Stimulated activated CD4-positive, alpha-beta T cell treated with anti-CD3 and anti-CD28 coated beads, Interleukin-4, amount 100 ng/mL, for 48 hours (primary cell): ENCODE measurements around the gene PCCA.
"Not testable (repeated sequence)": the region's sequence is repeated elsewhere in the genome, so short reads cannot be mapped to it uniquely, and the experiment has no call there.

Experiments
- DNase-seq, 2 donors: peaks; one replicate each; pipeline ENCODE4 v3.0.0-alpha.2; 2020; ENCODE audit warnings: low read depth in 2 of 2

The PCCA gene

GRCh38 chr13:100088644-100089464, at the start of gene PCCA:
PCCA (plus strand) TSS chr13:100089093; CDS start chr13:100089121, 28 bp downstream.
- peak; percentile 71 to 82 for DNase-seq

DNA sequence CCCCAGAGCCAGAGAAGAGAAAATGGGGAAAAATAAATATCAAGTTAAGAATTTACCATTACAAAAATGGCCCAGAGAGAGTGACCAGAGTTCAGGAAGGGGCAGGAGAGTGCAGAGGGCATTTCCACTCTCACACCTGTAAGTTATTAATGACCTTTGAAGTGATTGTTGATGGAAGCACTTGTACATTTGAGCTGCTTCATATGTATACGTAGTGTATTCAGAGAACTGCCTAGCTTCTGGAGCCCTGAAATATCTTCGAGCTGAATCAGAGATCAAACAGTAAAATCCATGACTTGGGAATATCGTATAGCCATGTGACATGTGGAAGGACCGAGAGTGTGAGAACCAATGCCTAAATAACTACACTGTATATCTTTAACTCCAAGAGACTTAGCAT, 49.2 kb upstream of the PCCA start:
- DNase-seq, result no peak

DNA sequence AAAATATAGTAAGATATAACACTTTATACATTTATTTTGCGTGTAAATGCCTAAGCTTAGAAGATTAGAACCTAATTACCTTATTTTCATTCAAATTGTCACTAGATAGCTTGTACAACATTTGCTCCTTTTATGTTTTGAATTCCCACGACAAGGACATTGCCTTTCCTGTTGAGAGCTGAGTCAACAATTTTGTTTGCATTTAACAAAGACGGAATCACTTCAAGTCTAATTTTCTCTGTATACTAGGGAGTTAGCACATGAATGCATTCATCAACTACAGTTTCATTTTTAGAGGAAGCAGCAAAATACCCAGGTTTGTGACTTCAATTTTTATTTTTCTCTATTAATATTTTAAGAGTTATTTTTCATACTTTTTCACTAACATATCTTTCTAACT, 48.7 kb upstream of the PCCA start:
- no peak for DNase-seq

DNA sequence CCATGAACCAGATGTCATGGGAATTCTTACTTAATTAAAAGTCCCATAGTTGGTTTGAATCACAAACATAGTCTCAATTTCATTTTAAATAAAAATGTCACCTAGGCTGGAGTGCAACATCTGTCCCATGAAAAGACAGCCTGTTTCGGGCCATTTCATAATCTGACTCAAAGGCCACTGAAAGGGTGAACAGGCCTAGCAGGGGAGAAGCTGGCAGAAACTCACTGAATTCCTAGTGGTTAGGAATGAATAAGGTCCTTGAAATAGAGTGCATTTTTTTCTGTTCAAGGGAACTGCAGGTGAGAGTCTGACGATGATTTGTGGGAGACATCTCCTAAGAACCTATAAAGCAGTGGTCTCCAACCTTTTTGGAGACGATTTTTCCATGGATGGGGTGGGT, 44.0 kb upstream of the PCCA start:
- DNase-seq, result no peak

- no peak for DNase-seq
Measured at GRCh38 chr13:100045355-100045754, 43.5 kb upstream of the PCCA start.

DNA sequence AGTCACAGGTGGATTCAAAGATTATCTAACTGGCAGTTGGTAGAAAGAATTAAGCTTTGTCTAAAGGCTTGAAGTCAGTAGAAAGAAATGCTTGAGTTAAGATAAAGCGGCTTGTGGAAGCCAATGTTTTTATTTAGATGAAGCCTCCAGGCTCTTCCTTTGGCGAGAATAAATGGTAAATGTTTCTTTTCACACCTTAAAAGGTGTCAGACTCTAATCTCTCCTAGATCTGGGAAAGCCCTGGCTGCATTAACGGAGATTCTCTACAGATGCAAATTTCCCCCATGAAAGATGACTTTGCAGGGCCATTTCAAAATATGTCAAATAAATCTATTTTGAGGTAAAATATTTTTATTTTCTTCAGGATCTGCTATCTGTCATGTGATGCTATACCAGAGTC, 37.8 kb upstream of the PCCA start:
- DNase-seq, result no peak

DNA sequence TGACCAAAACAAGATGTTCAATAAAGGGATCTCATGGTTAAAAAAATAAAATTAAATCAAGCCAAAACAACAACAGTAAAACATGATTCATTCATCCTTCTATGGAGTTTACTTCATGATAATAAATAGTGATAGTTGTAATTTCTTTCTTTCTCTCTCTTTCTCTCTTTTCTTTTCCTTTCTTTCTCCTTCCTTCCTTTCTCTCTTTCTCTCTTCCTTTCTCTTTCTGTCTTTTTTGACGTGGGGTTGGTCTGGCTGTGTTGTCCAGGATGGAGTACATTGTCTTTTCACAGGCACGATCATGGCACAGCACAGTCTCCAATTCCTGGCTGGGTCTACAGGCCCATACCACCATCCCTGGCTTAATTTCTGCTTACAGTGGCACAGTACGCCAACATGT, 29.1 kb upstream of the PCCA start:
- DNase-seq, result no peak

DNA sequence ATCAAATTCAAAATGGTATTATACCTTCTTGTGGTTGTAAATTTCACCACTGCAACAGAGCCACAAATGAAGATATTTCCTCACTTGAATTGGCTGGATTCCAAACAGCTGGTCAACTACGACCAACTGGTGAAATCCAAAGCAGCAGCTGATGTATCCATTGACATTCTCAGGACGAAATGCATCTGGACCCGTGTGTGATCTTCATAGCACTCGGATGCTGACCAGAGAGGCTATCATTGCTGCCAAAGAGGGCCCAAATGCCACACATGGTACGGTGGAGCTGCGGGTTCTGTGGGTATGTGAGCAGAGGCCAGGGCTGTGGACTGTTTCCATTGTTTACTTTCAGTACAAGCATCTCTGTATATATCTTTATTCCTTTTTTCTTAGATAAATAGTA, 25.6 kb upstream of the PCCA start:
- no peak for DNase-seq

DNA sequence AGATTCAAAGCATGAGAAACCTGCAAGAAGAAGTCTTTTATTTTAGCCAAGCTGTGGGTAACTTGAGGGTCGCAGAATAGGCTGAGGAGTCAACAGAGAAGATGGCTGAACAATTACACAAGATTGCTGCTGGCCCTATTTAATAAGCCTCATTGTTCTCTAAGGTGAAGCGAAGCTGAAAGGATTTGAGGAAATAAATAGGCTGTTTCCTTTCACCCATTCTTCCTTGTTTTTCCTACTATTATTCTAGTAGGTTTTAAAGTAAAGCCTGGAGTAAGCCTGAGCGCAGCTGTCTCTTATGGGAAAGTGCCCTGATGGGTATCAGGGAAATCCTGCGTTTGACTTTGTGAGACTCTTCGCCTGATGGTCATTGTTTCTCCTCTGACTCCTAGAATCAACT, 25.0 kb upstream of the PCCA start:
- DNase-seq, result no peak

DNA sequence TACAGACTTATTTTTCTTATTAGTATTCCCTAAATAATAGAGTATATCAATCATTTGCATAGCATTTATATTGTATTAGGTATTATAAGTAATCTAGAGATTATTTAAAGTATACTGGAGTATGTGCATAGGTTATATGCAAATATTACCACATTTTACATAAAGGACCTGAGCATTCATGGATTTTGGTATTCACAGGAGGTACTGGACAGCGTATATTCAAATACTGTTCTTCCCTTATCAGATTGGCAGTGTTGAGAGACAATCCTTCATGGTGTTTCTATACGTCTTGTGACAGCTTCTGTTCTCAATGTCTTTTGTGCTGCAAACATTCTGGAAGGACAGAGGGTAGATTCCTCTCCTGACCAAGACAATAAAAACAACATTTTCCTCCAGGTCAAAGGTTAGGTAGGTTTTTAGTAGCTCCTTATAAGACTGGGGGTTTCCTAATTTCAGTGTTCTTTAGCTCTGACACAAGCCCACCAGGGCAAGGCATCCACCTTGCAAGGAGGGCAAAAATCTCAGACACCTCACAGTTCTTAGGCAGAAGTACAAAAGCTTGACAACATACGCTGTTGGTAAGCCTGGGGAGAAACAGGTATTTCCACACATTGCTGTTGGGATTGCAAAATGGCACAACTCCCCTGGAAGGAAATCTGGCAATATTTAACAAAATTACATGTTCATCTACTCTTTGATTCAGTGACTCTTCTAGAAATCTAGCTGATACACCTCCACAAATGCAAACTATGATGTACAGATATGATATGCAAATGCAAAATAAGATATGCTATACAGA, 20.6 kb upstream of the PCCA start:
- DNase-seq, result no peak

DNA sequence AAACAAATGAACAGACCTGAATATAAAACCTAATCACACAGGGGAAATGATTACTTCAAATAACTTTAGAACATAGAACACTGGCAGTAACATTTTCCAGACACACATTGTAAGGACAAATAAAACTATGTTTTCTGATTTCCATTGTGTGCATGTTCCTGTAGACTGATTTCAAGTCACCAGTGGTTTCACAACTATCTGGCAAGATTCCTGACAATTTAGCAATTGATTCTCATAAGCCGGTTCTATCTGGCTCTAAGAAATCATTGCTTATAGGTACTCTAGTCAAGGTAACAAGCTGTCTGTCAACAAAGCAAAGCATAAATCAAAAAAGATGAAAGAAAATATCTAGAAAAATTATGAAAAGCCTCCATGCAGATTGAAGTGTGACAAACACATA, 19.6 kb upstream of the PCCA start:
- DNase-seq, result no peak

DNA sequence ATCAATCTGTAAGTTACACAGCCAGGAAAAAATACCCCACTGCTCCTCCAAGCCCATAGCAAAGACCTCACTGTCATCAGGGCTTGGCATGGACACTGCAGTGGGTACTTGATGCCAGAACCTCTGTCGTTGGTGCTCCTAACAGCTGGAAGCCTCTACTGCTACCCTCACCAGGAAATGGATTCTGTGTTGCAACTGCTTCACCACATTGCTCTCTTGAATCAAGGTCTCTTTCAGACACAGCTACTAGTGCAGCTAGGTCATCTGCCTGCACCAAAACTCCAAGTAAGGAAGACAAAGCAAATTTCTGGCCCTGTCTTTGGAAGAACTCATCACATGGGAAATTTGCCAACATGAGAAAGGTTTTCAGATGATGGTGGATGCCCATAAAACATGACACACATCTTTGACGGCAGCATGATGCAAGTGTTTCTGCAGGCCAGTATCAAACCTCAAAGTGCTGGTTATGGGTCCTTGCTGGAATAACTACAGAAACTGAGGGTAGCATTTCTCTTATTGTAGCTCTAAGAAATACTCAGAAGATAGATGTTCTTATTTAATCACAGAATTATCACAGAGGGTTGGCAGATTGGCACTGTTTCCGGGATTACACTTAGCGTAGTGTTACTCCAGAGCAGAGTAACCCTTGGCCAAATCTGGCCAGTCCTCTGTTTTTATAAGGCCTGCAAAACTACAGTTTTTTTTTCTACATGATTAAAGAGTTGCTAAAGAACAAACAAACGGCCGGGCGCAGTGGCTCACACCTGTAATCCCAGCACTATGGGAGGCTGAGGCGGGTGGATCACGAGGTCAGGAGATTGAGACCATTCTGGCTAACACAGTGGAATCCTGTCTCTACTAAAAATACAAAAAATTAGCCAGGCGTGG, 12.9 kb upstream of the PCCA start:
- no peak for DNase-seq

DNA sequence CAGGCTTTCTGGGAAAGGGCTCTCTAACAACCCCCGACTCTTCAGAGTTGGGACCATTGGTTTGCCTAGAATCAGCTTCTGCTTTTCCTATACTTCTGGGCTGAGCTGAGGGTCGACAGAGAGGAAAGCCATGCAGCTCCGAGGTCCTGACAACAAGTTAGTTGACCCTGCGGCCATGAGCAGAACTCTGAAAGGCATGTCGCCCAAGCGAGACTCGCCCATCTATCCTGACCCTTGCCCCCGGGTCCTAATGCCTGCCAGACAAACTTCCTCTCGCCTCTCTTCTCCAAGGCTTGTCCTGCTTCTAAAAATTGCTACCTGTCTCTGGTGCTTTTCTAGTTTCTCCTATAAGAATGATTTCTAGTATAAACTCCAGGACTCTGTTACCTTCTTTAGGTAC, 9.9 kb upstream of the PCCA start:
- DNase-seq, result not testable (repeated sequence)

GRCh38 chr13:100083401-100083800, 5.5 kb upstream of the PCCA start:
- not testable (repeated sequence) for DNase-seq

DNA sequence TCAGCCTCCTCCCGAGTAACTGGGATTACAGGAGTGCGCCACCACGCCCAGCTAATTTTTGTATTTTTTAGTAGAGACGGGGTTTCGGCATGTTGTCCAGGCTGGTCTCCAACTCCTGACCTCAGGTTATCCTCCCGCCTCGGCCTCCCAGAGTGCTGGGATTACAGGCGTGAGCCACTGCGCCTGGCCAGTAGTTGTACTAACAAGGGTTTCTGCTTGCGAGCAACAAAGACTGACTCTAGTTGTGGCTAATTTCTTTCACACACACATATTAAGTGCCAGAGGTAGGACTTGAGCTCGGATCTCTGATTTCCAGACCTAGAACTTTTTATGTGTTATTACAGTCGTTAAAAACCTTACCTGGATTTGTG, 635 bp upstream of the PCCA start:
- no peak for DNase-seq

DNA sequence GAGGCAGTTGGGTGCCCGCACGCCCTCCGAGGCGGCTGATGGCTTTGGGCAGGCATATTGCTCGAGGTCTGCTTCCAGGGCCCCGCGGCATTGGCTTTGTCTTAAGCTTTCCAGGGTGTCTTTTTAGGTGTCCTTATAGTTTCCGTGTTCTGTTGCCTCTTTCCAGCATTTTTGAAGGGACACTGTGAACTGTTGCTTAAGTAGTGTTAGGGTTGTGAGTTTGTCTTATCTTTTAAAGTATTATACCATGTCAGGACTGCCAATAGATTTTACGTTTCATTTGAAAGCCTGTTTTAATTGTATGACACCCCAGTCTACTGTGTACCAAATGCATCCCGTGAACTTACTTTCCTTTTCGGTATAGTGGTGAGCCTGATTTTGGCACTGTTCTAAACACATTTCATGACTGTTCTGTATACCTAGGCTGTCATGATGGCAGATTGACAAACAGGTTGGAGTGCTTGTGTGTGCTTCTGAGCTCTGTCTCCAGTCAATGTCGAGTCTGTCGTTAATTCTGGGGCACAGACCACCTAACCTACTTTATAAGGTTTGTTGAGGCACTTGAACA, 656 bp downstream of the PCCA start:
- no peak for DNase-seq

DNA sequence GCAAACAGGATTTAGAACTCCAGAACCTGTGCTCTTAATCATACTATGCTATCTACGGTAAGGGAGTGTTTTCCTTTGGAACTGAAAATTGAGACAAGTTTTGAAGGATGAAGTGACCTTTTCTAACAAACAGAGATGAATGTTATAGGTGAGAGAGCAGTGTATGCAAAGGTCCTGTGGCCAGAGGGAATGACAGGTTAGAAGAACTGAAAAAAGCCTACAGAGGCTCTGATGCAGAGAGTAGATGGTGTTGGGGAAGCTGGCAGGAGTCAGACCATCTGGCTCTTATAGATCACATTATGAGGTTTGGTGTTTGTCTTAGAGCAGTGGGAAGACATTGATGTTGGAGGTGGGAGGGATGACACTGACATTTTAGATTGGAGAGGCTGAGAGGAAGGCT, 2.0 kb downstream of the PCCA start:
- no peak for DNase-seq

GRCh38 chr13:100091391-100091790, 2.5 kb downstream of the PCCA start:
- no peak for DNase-seq

- not testable (repeated sequence) for DNase-seq
Measured at GRCh38 chr13:100092273-100092672, 3.4 kb downstream of the PCCA start.

DNA sequence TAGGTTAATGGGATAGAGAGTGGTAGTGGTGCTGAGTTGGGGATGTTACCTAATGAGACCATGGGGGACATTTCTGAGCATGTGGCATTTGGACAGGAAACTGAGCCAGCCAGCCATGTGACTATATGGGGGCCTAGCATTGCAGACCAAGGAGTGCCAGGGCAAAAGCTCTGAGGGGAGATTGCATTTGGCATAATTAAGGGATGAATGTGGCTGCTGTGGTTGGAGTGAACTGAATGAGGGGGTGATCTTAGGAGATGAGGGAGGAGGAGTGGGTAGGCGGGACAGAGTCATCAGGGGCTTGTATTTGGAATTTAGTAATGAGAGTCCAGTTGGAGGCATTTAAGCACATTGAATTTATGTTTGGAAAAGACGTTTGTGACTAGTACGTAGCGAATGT, 6.6 kb downstream of the PCCA start:
- DNase-seq, result no peak

DNA sequence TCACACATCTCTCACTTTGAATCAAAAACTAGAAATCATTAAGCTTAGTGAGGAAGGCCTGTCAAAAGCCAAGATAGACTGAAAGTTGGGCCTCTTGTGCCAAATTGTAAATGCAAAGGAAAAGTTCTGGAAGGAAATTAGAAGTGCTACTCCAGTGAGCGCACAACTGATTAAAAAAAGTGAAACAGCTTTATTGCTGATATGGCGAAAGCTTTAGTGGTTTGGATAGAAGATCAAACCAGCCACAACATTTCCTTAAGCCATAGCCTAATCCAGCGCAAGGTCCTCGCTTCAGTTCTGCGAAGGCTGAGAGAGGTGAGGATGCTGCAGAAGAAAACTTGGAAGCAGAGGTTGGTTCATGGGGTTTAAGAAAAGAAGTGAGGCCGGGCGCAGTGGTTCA, 7.6 kb downstream of the PCCA start:
- no peak for DNase-seq

DNA sequence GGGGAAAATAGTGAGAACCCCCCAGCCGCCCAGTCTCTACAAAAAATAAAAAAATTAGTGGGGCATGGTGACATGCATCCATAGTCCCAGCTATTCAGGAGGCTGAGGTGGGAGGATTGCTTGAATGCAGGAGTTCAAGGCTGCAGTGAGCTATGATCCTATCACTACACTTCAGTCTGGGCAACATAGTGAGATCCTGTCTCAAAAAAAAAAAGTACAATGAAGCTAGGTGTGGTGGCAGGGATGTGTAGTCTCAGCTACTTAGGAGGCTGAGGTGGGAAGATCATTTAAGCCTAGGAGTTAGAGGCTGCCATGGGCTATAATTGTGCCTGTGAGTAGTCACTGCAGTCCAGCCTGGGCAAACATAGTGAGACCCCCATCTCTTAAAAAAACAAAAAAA, 8.9 kb downstream of the PCCA start:
- no peak for DNase-seq
